Naive B cell (primary cell): ENCODE data around the gene LACTB. TPM values are rescaled to one million over a fixed set of nuclear protein-coding genes. Genes with fewer than 3 reads are reported as not detected.
A peak's percentile ranks its signal among the peaks of the same experiment; 100 is the strongest.

Experiments used
- ATAC-seq, 2 donors: fragments of 150-1000 bp; cut with Tn5 transposase; 2 replicates each; pipeline ENCODE4 v1.10.0; 2021; ENCODE audit warnings: low read depth in 2 of 2, mild to moderate bottlenecking in 2 of 2, moderate library complexity in 2 of 2
- DNase-seq: peaks from one replicate; pipeline ENCODE4 v3.0.0; 2022
- H3K27ac Mint-ChIP-seq, 6 donors: one replicate each; pipeline ENCODE4 v1.8.0; 2020 to 2022; ENCODE audit warnings: mild to moderate bottlenecking in 6 of 6, mixed read lengths in 6 of 6, moderate library complexity in 5 of 6, inconsistent platforms in 2 of 6
- H3K27me3 Mint-ChIP-seq, 3 donors: one replicate each; pipeline ENCODE4 v1.8.0; 2021 to 2022; ENCODE audit warnings: mixed read lengths in 3 of 3, mild to moderate bottlenecking in 1 of 3
- H3K36me3 Mint-ChIP-seq, 2 donors: one replicate each; pipeline ENCODE4 v1.8.0; 2020 to 2022; ENCODE audit warnings: mixed read lengths in 2 of 2, inconsistent platforms in 1 of 2, mild to moderate bottlenecking in 1 of 2
- H3K4me1 Mint-ChIP-seq, 3 donors: one replicate each; pipeline ENCODE4 v1.8.0; 2020 to 2022; ENCODE audit warnings: mixed read lengths in 3 of 3, inconsistent platforms in 1 of 3, mild to moderate bottlenecking in 1 of 3, moderate library complexity in 1 of 3
- H3K4me3 Mint-ChIP-seq, 8 donors: one replicate each; pipeline ENCODE4 v1.8.0; 2020 to 2022; ENCODE audit warnings: mild to moderate bottlenecking in 8 of 8, mixed read lengths in 8 of 8, moderate library complexity in 8 of 8, inconsistent platforms in 2 of 8
- H3K9me3 Mint-ChIP-seq, 7 donors: one replicate each; pipeline ENCODE4 v1.8.0; 2020 to 2022; ENCODE audit warnings: mixed read lengths in 7 of 7, mild to moderate bottlenecking in 5 of 7, inconsistent platforms in 2 of 7, moderate library complexity in 1 of 7
- polyA plus RNA-seq, 6 donors: library from polyadenylated mRNA; unstranded; fragments of 300-500 nt; fragmentation: Illumina TruSeq; gene quantifications; one replicate each; pipeline ENCODE4 v1.2.3, GENCODE V29; 2021; ENCODE audit warnings: low read depth in 6 of 6

LACTB gene
- polyA plus RNA-seq, 6 donors from 2014 or later: 9.0 to 22.2 (median 16.1) TPM

DNA sequence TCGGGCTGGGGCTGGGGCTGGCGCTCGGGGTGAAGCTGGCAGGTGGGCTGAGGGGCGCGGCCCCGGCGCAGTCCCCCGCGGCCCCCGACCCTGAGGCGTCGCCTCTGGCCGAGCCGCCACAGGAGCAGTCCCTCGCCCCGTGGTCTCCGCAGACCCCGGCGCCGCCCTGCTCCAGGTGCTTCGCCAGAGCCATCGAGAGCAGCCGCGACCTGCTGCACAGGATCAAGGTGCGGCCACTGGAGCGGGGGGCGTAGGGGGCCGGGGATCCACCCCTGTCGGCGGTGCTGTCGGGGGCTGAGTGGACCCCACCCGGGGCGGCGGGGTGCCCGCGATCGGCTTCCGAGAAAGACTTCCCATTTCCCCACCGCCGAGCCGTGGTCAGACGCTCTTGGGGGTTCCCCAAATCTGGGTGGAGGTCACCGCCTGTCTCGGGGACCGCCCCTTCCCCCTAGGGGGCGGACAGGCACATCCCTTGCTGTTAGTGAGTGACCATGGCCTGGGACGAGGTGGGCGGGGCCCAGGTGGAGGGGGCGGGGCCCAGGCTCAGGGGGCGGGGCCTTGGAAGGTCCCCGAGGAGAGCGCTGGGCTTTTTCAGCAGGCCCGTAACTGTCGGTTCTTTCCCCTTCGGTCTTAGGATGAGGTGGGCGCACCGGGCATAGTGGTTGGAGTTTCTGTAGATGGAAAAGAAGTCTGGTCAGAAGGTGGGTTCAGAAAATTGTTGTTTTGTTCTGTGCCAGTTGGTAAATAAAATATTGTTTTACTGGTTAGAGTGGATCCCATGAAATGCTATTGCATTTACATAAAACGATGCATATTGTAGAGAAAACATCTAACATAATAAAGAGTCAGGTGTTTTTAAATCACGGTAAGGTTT, 578 bp downstream of the LACTB start:
- Mint-ChIP-seq H3K27me3 (no peaks in the 10 kb centered on the region), H3K27ac (peak overlapping the region; percentile 86 to 98 (median 92)), H3K4me3 (peak overlapping the region; percentile 80 to 95 (median 92)), H3K9me3 (peaks cover 8 to 21% (median 15%) of the 10 kb centered on the region in 7 donors), H3K4me1 (peaks cover 11 to 26% (median 23%) of the 10 kb centered on the region in 3 donors), H3K36me3 (peaks cover 7 to 11% of the 10 kb centered on the region in 2 donors)
- ATAC-seq (peak; percentile 71 to 78), DNase-seq (peak; percentile 82)

GRCh38 chr15:63124506-63124905, 2.8 kb downstream of the LACTB start:
- peaks cover 11 to 26% (median 23%) of the 10 kb centered on the region in 3 donors for H3K4me1 Mint-ChIP-seq

DNA sequence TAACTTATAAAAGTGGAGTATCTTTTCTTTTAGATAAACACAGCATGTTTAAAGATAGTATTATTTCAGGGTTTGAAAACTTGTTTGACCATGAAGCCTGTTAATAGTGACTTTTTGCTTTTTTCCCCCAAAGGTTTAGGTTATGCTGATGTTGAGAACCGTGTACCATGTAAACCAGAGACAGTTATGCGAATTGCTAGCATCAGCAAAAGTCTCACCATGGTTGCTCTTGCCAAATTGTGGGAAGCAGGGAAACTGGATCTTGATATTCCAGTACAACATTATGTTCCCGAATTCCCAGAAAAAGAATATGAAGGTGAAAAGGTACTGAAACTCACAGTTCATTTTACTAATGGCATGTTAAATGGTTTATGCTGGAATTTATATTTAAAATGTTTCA, 5.1 kb downstream of the LACTB start:
- Mint-ChIP-seq H3K4me3 (no peak overlapping the region), H3K9me3 (no peaks in the 10 kb centered on the region), H3K27ac (peak overlapping the region in 2 of 6 donors; percentile 21 to 56), H3K27me3 (no peaks in the 10 kb centered on the region), H3K36me3 (peaks cover 0 to 13% of the 10 kb centered on the region in 2 donors), H3K4me1 (peaks cover 4 to 26% (median 18%) of the 10 kb centered on the region in 3 donors)
- DNase-seq (no peak), ATAC-seq (no peak)

More at GRCh38 chr15:63124506-63124905, 2.8 kb downstream of the LACTB start:
- Mint-ChIP-seq H3K36me3 (peaks cover 6 to 10% of the 10 kb centered on the region in 2 donors), H3K27ac (no peak overlapping the region), H3K4me3 (peak overlapping the region in 1 of 8 donors; percentile 68), H3K9me3 (peaks cover 6 to 12% (median 10%) of the 10 kb centered on the region in 7 donors), H3K27me3 (no peaks in the 10 kb centered on the region)
- ATAC-seq (no peak), DNase-seq (no peak)

DNA sequence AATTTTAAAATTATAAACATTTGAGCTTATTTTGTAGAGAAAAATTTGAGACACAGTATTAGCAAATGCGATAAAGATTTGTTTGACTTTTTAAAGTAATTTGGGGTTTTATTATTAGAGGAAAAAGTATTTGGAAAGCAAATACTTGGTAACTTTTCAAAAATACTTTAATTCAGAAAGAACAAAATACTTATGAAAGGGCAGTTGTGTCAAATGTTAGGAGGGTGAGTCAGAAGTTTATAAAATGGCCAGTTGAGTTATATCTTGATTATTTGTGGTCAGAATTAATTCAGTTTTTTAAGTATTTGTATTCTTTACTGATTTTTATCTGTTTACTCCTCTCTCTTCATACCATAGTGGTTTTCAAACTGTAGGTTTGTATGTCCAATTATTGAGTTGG, 12.1 kb downstream of the LACTB start:
- H3K4me3 Mint-ChIP-seq: no peak overlapping the region
- no peak overlapping the region for H3K27ac Mint-ChIP-seq
- no peak for ATAC-seq
- H3K36me3 Mint-ChIP-seq: peaks cover 0 to 9% of the 10 kb centered on the region in 2 donors
- DNase-seq: no peak
- no peaks in the 10 kb centered on the region for H3K27me3 Mint-ChIP-seq
- H3K9me3 Mint-ChIP-seq: no peaks in the 10 kb centered on the region
- H3K4me1 Mint-ChIP-seq: no peaks in the 10 kb centered on the region

DNA sequence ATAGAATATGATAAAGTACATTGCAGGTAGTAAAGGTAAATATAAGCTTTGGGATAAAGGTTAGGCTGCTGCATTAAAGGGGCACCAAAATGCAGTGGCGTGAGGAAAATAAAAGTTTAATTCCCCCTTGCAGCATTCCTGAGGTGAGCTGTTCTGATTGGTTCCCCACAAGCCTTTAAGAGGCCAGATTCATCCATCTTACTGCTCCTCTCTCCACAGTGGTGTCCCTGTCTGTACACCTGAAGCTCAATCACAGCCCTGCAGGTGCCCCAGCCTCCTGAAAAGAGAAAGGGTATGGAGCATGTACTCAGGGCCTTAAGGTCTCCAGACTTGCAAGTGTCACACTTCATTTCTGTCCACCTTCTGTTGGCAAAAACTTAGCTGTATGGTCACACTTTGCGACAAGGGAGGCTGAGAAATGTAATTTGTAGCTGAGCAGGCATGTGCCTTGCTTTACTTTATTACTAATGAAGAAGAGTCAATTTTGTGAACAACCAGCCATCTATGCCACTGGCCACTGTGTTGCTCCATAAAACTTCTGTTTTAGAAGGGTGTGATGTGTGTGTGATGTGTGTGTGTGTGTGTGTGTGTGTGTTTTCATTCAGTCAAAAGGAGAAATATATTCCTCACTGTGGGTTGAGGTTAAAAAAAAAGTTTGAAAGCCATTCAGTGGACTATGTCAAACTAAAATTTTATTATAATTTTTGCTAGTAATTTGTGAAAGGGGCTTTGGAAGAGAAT, 12.8 kb downstream of the LACTB start:
- no peak for ATAC-seq
- H3K27ac Mint-ChIP-seq: no peak overlapping the region
- DNase-seq: no peak

GRCh38 chr15:63135281-63135680, 13.6 kb downstream of the LACTB start:
- Mint-ChIP-seq H3K27ac (no peak overlapping the region), H3K9me3 (no peaks in the 10 kb centered on the region), H3K36me3 (peaks cover 0 to 9% of the 10 kb centered on the region in 2 donors), H3K4me1 (no peaks in the 10 kb centered on the region), H3K27me3 (no peaks in the 10 kb centered on the region), H3K4me3 (no peak overlapping the region)
- no peak for DNase-seq
- ATAC-seq: no peak

More for the DNA sequence above, 12.8 kb downstream of the LACTB start:
- no peaks in the 10 kb centered on the region for H3K27me3 Mint-ChIP-seq
- H3K4me1 Mint-ChIP-seq: no peaks in the 10 kb centered on the region
- H3K9me3 Mint-ChIP-seq: no peaks in the 10 kb centered on the region
- H3K36me3 Mint-ChIP-seq: peaks cover 0 to 9% of the 10 kb centered on the region in 2 donors
- no peak overlapping the region for H3K4me3 Mint-ChIP-seq

DNA sequence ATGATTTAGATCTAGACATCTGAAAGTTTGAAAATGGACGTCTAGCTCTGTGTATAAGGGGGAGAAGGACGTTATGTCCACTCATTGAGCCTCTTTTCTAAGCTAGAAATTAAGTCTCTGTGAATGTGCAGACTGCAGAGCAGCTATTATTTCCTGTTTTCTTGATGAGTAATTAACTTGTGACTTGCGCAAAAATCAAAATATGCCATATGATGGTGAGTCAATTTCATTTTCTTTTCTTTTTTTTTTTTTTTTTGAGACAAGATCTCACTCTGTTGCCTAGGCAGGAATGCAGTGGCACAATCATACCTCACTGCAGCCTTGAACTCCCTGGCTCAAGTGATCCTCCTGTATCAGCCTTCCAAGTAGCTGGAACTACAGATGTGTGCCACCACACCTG, 14.1 kb downstream of the LACTB start:
- no peak for ATAC-seq

GRCh38 chr15:63136742-63137141, 15.1 kb downstream of the LACTB start:
- peaks cover 0 to 5% of the 10 kb centered on the region in 2 donors for H3K36me3 Mint-ChIP-seq
- H3K27ac Mint-ChIP-seq: peak overlapping the region in 1 of 6 donors; percentile 5
- no peaks in the 10 kb centered on the region for H3K4me1 Mint-ChIP-seq
- H3K4me3 Mint-ChIP-seq: no peak overlapping the region
- no peaks in the 10 kb centered on the region for H3K9me3 Mint-ChIP-seq
- DNase-seq (no peak), ATAC-seq (no peak)
- no peaks in the 10 kb centered on the region for H3K27me3 Mint-ChIP-seq

More for the DNA sequence above, 14.1 kb downstream of the LACTB start:
- H3K9me3 Mint-ChIP-seq: no peaks in the 10 kb centered on the region
- H3K27ac Mint-ChIP-seq: no peak overlapping the region
- no peak for DNase-seq
- H3K4me3 Mint-ChIP-seq: no peak overlapping the region
- H3K36me3 Mint-ChIP-seq: peaks cover 0 to 5% of the 10 kb centered on the region in 2 donors
- H3K27me3 Mint-ChIP-seq: no peaks in the 10 kb centered on the region
- no peaks in the 10 kb centered on the region for H3K4me1 Mint-ChIP-seq

DNA sequence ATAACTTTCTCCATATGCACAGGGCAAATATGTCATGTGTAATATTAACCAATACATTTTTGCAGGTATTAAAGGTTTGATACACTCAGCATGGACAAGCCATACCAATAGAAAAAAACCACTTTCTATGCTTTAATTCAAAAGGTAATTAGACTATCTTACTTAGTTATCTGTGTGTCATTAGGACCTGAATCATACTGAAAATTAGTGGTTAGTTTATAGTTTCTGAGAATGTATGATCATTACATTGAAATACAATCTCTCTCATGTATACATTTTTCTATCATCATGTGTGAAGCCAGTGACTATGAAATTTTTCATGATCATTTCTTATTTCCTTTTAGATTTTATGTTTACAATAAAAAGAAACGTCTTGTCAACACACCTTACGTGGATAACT, 19.3 kb downstream of the LACTB start:
- H3K4me1 Mint-ChIP-seq: no peaks in the 10 kb centered on the region
- H3K27me3 Mint-ChIP-seq: no peaks in the 10 kb centered on the region
- H3K27ac Mint-ChIP-seq: peak overlapping the region in 1 of 6 donors; percentile 31
- ATAC-seq: no peak
- no peak for DNase-seq
- H3K4me3 Mint-ChIP-seq: no peak overlapping the region
- H3K36me3 Mint-ChIP-seq: peaks cover 9 to 10% of the 10 kb centered on the region in 2 donors
- H3K9me3 Mint-ChIP-seq: no peaks in the 10 kb centered on the region

- peaks cover 9 to 14% of the 10 kb centered on the region in 2 donors for H3K36me3 Mint-ChIP-seq
- no peaks in the 10 kb centered on the region for H3K9me3 Mint-ChIP-seq
- DNase-seq: no peak
- H3K27me3 Mint-ChIP-seq: no peaks in the 10 kb centered on the region
- peaks cover 0 to 4% (median 0%) of the 10 kb centered on the region in 3 donors for H3K4me1 Mint-ChIP-seq
- no peak overlapping the region for H3K27ac Mint-ChIP-seq
- H3K4me3 Mint-ChIP-seq: no peak overlapping the region
- no peak for ATAC-seq
Observed at GRCh38 chr15:63145426-63145825, 23.8 kb downstream of the LACTB start.

- Mint-ChIP-seq H3K4me3 (peak overlapping the region in 1 of 8 donors; percentile 10), H3K9me3 (no peaks in the 10 kb centered on the region), H3K27me3 (no peaks in the 10 kb centered on the region), H3K4me1 (peaks cover 0 to 4% (median 0%) of the 10 kb centered on the region in 3 donors), H3K36me3 (peaks cover 9 to 14% of the 10 kb centered on the region in 2 donors), H3K27ac (no peak overlapping the region)
- DNase-seq (no peak), ATAC-seq (no peak)
Observed at GRCh38 chr15:63146684-63147083, 25.0 kb downstream of the LACTB start.

DNA sequence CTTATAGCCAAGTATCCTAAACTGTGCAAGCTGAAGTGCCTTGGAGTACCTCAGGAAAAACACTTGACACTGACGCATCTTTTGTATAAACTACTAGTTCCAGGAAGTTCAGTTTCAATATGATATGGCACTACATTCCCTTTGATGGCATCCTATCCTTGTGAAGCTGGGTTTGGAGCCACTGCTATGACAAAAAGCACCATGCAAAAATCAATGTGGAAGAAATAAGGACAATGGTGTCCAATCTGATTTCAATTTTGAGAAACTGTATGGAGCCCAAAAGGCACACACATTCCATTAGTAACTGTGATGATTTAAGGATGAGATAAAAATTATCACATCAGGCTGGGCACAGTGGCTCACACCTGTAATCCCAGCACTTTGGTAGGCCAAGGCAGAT, 30.0 kb downstream of the LACTB start:
- H3K9me3 Mint-ChIP-seq: no peaks in the 10 kb centered on the region
- DNase-seq (no peak), ATAC-seq (no peak)
- H3K27me3 Mint-ChIP-seq: no peaks in the 10 kb centered on the region
- H3K4me1 Mint-ChIP-seq: peaks cover 6 to 19% (median 10%) of the 10 kb centered on the region in 3 donors
- H3K4me3 Mint-ChIP-seq: no peak overlapping the region
- H3K27ac Mint-ChIP-seq: no peak overlapping the region
- H3K36me3 Mint-ChIP-seq: peaks cover 0 to 5% of the 10 kb centered on the region in 2 donors

GRCh38 chr15:63155486-63155885, 33.8 kb downstream of the LACTB start:
- Mint-ChIP-seq H3K4me3 (peak overlapping the region in 4 of 8 donors; percentile 12 to 100 (median 100)), H3K27ac (peak overlapping the region in 2 of 6 donors; percentile 16 to 60), H3K4me1 (peaks cover 6 to 22% (median 10%) of the 10 kb centered on the region in 3 donors), H3K27me3 (no peaks in the 10 kb centered on the region), H3K36me3 (no peaks in the 10 kb centered on the region), H3K9me3 (peaks cover 0 to 4% (median 0%) of the 10 kb centered on the region in 7 donors)
- no peak for DNase-seq
- no peak for ATAC-seq
